Measurements from ENCODE around the gene KRTAP4-16. TPM values are rescaled to one million over a fixed set of nuclear protein-coding genes. Genes with fewer than 3 reads are reported as not detected.
"Not testable (repeated sequence)": the region's sequence is repeated elsewhere in the genome, so short reads cannot be mapped to it uniquely, and the experiment has no call there.

Gene KRTAP4-16
- polyA plus RNA-seq, 1 donor, result not detected

GRCh38 chr17:41119696-41120690, 18.0 kb upstream of the KRTAP4-16 start:
- not testable (repeated sequence) for DNase-seq

- DNase-seq, result no peak
Measured at GRCh38 chr17:41118721-41119120, 16.7 kb upstream of the KRTAP4-16 start.

- not testable (repeated sequence) for DNase-seq
Measured at GRCh38 chr17:41117846-41118386, 15.9 kb upstream of the KRTAP4-16 start, which contains the start of gene KRTAP4-11. Gene KRTAP4-11 (minus strand): TSS chr17:41118373. CDS start chr17:41118315, 58 bp downstream.

GRCh38 chr17:41116297-41116696, 14.3 kb upstream of the KRTAP4-16 start:
- no peak for DNase-seq

GRCh38 chr17:41111151-41111885, 9.3 kb upstream of the KRTAP4-16 start:
- no peak for DNase-seq

- not testable (repeated sequence) for DNase-seq
Measured at GRCh38 chr17:41108728-41109386, 6.8 kb upstream of the KRTAP4-16 start.

GRCh38 chr17:41107941-41108450, 6.0 kb upstream of the KRTAP4-16 start:
- DNase-seq, result no peak

- DNase-seq, result not testable (repeated sequence)
Measured at GRCh38 chr17:41105347-41105746, 3.3 kb upstream of the KRTAP4-16 start, which contains the start of gene KRTAP4-9. Gene KRTAP4-9 (plus strand): TSS chr17:41105389. CDS start chr17:41105389, 0 bp downstream.

- not testable (repeated sequence) for DNase-seq
Measured at GRCh38 chr17:41104386-41105038, 2.5 kb upstream of the KRTAP4-16 start.

GRCh38 chr17:41103896-41104295, 1.9 kb upstream of the KRTAP4-16 start:
- DNase-seq, result no peak

- DNase-seq, result not testable (repeated sequence)
Measured at GRCh38 chr17:41099682-41100480, 2.1 kb downstream of the KRTAP4-16 start.

GRCh38 chr17:41098481-41098880, 3.5 kb downstream of the KRTAP4-16 start:
- DNase-seq, result no peak

GRCh38 chr17:41098042-41098441, 4.0 kb downstream of the KRTAP4-16 start, which contains the start of gene KRTAP4-8:
Gene KRTAP4-8 (minus strand): TSS chr17:41098142. CDS start chr17:41098084, 58 bp downstream.
- DNase-seq, result no peak

GRCh38 chr17:41096055-41096454, 6.0 kb downstream of the KRTAP4-16 start:
- no peak for DNase-seq

GRCh38 chr17:41088760-41089352, 13.2 kb downstream of the KRTAP4-16 start:
- not testable (repeated sequence) for DNase-seq

- not testable (repeated sequence) for DNase-seq
Measured at GRCh38 chr17:41084100-41084856, 17.7 kb downstream of the KRTAP4-16 start, which contains the start of gene KRTAP4-7. Gene KRTAP4-7 (plus strand): TSS chr17:41084150. CDS start chr17:41084207, 57 bp downstream.

GRCh38 chr17:41083427-41083826, 18.6 kb downstream of the KRTAP4-16 start:
- not testable (repeated sequence) for DNase-seq

- DNase-seq, result no peak
Measured at GRCh38 chr17:41082626-41083025, 19.4 kb downstream of the KRTAP4-16 start.

All from left kidney (tissue), 2 donors.